Adrenal gland (tissue), 12 donors: Measurements from ENCODE around the gene GLI2. TPM values are rescaled to one million over a fixed set of nuclear protein-coding genes. Genes with fewer than 3 reads are reported as not detected.

Source experiments
- DNase-seq, 7 donors: peaks; one replicate each; pipeline ENCODE4 v3.0.0-alpha.2; 2019 to 2020
- H3K27ac ChIP-seq, 5 donors: fragments of 200-600 bp; sonication (generic) in 4 of 5; 1 replicate in 3 of 5; 2 replicates in 2 of 5; pipeline versions ENCODE4 v1.5.1 to v1.8.0; 2016 to 2020; ENCODE audit warnings: mild to moderate bottlenecking in 1 of 5
- H3K27me3 ChIP-seq: fragments of 200-600 bp; 2 replicates; pipeline ENCODE4 v1.8.0; 2021
- H3K36me3 ChIP-seq, 2 donors: fragments of 200-600 bp; replicated peaks in 1 of 2; 1 replicate in 1 of 2; 2 replicates in 1 of 2; pipeline versions ENCODE4 v1.5.1 to v1.8.0; 2018 to 2022
- H3K4me1 ChIP-seq, 2 donors: fragments of 200-600 bp; replicated peaks in 1 of 2; 1 replicate in 1 of 2; 2 replicates in 1 of 2; pipeline versions ENCODE4 v1.5.1 to v1.8.0; 2018 to 2021
- H3K4me3 ChIP-seq, 4 donors: fragments of 200-600 bp; sonication (generic) in 3 of 4; one replicate each; pipeline ENCODE4 v1.5.1; 2016 to 2018
- H3K9me3 ChIP-seq, 3 donors: fragments of 200-600 bp; sonication (generic) in 1 of 3; replicated peaks in 1 of 3; 1 replicate in 2 of 3; 2 replicates in 1 of 3; pipeline versions ENCODE4 v1.5.1 to v1.8.0; 2016 to 2021
- POLR2A ChIP-seq, 2 donors: fragments of 450-650 bp; IDR thresholded peaks; one replicate each; pipeline ENCODE4 v1.6.1; 2017; ENCODE audit warnings: antibody characterized with exemption in 2 of 2, mild to moderate bottlenecking in 2 of 2, moderate library complexity in 1 of 2
- WGBS, 4 donors: extraction: QIAGEN DNeasy Blood & Tissue Kit in 2 of 4; methylation state at CpG; one replicate each; pipeline versions ENCODE4 v1.1.5 to v1.1.7; 2013 to 2017; 5-methylcytosine and 5-hydroxymethylcytosine counted together
- intact Hi-C, 2 donors: fragments of 100-400 bp; cut with DNase I; formaldehyde crosslinking; loops; one replicate each; pipeline versions ENCODE4 v1.14.1 to v1.15.0; 2022 to 2023
- polyA plus RNA-seq, 3 donors: library from polyadenylated mRNA; stranded (reverse); fragments of 200-250 nt in 2 of 3; fragments of 350-450 nt in 1 of 3; fragmentation: Illumina TruSeq in 1 of 3; extraction: RNeasy Lipid Tissue Mini Kit (QIAGEN cat#74804) in 1 of 3; gene quantifications; one replicate each; pipeline ENCODE4 v1.2.3, GENCODE V29; 2013 to 2014
- total RNA-seq, 9 donors: library from RNA; depleted of rRNA in 4 of 9; stranded (reverse); fragments of >200 nt in 4 of 9; fragments of 120-200 nt in 1 of 9; fragmentation: NEBNext Ultra II Directional in 1 of 9; extraction: Animal tissue kit (Norgen Biotek cat#: 25700) in 1 of 9; gene quantifications; one replicate each; pipeline versions ENCODE4 v1.1.0 to v1.2.4, GENCODE V29; 2013 to 2023
- TF ChIP-seq, protein P1 (sequence below), 6 experiments: fragments of 450-650 bp in 4 of 6; fragments of 200-600 bp in 2 of 6; sonication (generic) in 1 of 6; IDR thresholded peaks; 1 replicate in 5 of 6; 2 replicates in 1 of 6; pipeline versions ENCODE4 v1.5.1 to v1.8.0; 2016 to 2021; ENCODE audit warnings: antibody characterized with exemption in 6 of 6, mild to moderate bottlenecking in 2 of 6, moderate library complexity in 1 of 6
- donor health status: healthy with polysubstance abuse.
- donor health status: Bipolar disorder and iron deficiency.
- donor health status: DM: yes; HTN: yes; CAD: no.
- donor health status: DM: no; HTN: no; CAD: no.
- donor health status: DM: no; HTN: no; CAD: no.
- donor health status: DM: yes; HTN: yes; CAD: no.

GLI2 gene
- total and polyA plus RNA-seq, 12 donors, result 0.51 to 4.5 (median 2.5) TPM

DNA sequence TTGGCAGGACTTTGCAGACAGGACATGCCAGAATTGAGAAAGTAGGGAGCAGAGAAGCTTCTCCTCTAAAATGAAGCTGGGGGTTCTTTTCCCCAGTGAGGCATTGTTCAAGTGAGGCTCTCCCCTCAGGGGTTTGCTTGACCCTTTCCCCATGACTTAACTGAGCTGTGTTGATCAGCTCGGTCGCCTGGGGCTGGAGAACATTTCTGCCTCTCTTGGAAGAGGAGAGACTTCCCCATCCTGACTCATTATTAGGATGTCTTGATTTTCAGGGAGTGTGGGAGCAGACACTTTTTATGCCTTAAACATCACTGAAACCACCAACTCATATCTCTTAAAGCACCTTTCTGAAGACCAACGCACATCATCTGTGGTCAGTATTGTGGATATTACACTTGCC is 27.9 kb upstream of the GLI2 start:
- H3K4me3 ChIP-seq, result no peak overlapping the region
- H3K27me3 ChIP-seq, result no peaks in the 10 kb centered on the region
- no peaks in the 10 kb centered on the region for H3K4me1 ChIP-seq
- intact Hi-C loops, result no loop called here
- no peak overlapping the region for H3K27ac ChIP-seq
- no peak for DNase-seq
- TF ChIP-seq, protein P1, sequence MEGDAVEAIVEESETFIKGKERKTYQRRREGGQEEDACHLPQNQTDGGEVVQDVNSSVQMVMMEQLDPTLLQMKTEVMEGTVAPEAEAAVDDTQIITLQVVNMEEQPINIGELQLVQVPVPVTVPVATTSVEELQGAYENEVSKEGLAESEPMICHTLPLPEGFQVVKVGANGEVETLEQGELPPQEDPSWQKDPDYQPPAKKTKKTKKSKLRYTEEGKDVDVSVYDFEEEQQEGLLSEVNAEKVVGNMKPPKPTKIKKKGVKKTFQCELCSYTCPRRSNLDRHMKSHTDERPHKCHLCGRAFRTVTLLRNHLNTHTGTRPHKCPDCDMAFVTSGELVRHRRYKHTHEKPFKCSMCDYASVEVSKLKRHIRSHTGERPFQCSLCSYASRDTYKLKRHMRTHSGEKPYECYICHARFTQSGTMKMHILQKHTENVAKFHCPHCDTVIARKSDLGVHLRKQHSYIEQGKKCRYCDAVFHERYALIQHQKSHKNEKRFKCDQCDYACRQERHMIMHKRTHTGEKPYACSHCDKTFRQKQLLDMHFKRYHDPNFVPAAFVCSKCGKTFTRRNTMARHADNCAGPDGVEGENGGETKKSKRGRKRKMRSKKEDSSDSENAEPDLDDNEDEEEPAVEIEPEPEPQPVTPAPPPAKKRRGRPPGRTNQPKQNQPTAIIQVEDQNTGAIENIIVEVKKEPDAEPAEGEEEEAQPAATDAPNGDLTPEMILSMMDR (IDR thresholded peaks at IDR 0.05), result no peak
- no peak for TF ChIP-seq POLR2A (IDR thresholded peaks at IDR 0.05)
- H3K9me3 ChIP-seq, result no peaks in the 10 kb centered on the region
- 89 to 97% (median 94%) methylated on average over 3 of the region's 3 CpGs for WGBS, 4 donors
- no peaks in the 10 kb centered on the region for H3K36me3 ChIP-seq

DNA sequence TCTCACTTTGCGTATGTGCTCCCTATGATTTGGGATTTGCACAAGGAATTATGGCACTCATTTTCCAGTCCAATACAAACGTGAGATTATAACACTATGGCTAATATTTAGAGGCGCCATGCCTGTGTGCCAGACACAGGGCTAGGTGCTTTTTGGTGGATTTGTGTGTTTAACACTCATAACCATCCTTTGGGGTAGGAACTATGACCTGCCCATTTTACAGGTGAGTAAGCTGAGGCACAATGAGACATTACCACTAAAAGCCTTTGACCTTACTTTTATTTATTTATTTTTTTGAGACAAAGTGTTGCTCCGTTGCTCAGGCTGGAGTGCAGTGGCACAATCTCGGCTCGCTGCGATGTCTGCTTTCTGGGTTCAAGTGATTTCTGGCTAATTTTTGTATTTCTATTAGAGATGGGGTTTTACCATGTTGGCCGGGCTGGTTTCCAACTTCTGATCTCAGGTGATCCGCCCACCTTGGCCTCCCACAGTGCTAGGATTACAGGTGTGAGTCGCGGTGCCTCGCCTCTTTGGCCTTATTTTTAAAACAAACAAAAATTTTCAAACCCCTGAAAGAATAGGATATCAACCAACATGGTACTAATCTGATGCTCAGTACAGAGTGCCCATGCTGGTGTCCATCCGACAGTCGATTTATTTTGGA is 26.6 kb upstream of the GLI2 start:
- intact Hi-C loops, result no loop called here

DNA sequence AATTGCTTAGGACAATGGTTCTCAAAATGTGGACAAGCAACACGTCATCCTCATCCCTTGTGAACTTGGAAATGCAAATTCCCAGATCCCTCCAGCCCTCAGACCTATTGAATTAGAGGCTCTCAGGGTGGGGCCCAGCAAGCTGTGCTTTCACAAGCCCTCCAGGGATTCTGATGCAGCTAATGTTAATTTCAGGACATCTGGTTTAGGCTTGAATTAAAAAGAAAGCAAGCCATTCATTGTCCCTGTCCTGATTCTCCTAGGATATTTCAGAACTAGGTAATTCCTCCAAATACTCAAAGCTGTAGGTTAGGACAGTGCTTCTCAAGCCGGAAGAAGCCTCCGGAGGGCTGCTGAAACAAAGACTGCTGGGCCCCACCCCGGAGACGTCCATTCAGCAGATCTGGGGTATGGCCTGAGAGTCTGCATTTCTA is 26.0 kb upstream of the GLI2 start:
- DNase-seq, result no peak
- Histone ChIP-seq H3K4me1 (no peaks in the 10 kb centered on the region), H3K9me3 (no peaks in the 10 kb centered on the region), H3K27me3 (no peaks in the 10 kb centered on the region), H3K4me3 (no peak overlapping the region), H3K36me3 (no peaks in the 10 kb centered on the region), H3K27ac (no peak overlapping the region)
- TF ChIP-seq, protein P1 (IDR thresholded peaks at IDR 0.05), result no peak
- intact Hi-C loops, result no loop called here
- 44 to 71% (median 67%) methylated on average over 4 to 5 of the region's 5 CpGs for WGBS, 4 donors

More for the DNA sequence above, 26.6 kb upstream of the GLI2 start:
- no peaks in the 10 kb centered on the region for H3K9me3 ChIP-seq
- no peak overlapping the region for H3K27ac ChIP-seq
- WGBS, 4 donors, result 85 to 93% (median 88%) methylated on average over 14 of the region's 14 CpGs
- no peak for DNase-seq
- no peak overlapping the region for H3K4me3 ChIP-seq
- no peaks in the 10 kb centered on the region for H3K27me3 ChIP-seq
- H3K4me1 ChIP-seq, result no peaks in the 10 kb centered on the region
- no peaks in the 10 kb centered on the region for H3K36me3 ChIP-seq
- TF ChIP-seq, protein P1 (IDR thresholded peaks at IDR 0.05), result no peak
- no peak for TF ChIP-seq POLR2A (IDR thresholded peaks at IDR 0.05)

DNA sequence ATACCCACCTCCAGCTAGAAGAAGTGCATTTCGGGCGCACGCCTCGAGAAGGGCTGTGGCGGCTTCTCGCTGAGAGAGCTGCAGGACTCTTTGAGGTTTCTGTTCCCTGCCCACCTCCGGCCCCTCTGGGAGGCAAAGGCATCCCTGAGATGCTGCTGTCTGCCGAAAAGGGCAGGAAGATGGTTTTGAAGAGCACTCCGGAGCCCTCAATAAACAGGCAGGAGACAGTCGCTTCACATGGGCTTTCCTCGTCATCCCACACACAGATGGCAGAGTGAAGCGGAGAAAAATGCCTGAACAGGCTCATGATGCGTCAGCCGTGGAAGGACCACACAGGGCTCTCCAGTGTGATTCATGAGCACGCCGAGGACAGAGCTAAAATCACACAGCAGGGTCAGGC is 25.4 kb upstream of the GLI2 start:
- no peaks in the 10 kb centered on the region for H3K36me3 ChIP-seq
- H3K4me3 ChIP-seq, result no peak overlapping the region
- H3K4me1 ChIP-seq, result no peaks in the 10 kb centered on the region
- H3K9me3 ChIP-seq, result no peaks in the 10 kb centered on the region
- no peak for TF ChIP-seq POLR2A (IDR thresholded peaks at IDR 0.05)
- TF ChIP-seq, protein P1 (IDR thresholded peaks at IDR 0.05), result no peak
- DNase-seq, result no peak
- H3K27me3 ChIP-seq, result no peaks in the 10 kb centered on the region
- intact Hi-C loops, result no loop called here
- H3K27ac ChIP-seq, result no peak overlapping the region
- WGBS, 4 donors, result 82 to 87% (median 84%) methylated on average over 15 to 16 of the region's 16 CpGs
